Activated CD4-positive, CD25-positive, alpha-beta regulatory T cell treated with anti-CD3 and anti-CD28 coated beads, Interleukin-2, amount 50 U/mL, for 72 hours (primary cell): ENCODE results near the gene MGAT5.

Source experiments
- DNase-seq: peaks from one replicate; pipeline ENCODE4 v3.0.0; 2021

Gene MGAT5

DNA sequence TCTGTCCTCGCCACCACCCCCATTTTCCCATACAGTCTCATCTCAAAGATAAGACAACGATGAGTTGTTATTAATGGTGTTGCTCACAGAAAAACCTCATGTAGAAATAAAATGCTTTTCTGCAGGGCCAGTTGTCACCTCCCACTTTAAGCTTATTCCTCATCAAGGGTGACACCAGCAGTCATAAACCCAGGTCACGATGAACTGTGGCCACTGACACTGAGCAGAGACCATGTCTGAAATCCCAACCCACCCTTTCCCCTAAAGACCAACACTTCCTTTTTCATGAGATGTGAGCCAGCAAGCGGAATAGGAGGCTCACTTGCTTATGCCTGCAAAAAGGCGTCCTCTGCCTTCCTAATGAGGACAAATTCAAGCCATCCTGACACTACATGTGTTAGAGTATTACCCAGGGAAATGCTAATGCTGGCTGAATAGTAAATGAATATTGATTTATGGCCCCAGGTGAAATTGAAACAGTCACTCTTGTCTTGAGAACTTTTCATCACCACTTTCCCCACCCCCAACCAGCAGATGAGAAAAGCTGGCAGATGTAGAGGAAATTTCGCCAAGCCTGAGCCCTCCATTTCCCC lies 228.4 kb downstream of the MGAT5 start:
- no peak for DNase-seq

DNA sequence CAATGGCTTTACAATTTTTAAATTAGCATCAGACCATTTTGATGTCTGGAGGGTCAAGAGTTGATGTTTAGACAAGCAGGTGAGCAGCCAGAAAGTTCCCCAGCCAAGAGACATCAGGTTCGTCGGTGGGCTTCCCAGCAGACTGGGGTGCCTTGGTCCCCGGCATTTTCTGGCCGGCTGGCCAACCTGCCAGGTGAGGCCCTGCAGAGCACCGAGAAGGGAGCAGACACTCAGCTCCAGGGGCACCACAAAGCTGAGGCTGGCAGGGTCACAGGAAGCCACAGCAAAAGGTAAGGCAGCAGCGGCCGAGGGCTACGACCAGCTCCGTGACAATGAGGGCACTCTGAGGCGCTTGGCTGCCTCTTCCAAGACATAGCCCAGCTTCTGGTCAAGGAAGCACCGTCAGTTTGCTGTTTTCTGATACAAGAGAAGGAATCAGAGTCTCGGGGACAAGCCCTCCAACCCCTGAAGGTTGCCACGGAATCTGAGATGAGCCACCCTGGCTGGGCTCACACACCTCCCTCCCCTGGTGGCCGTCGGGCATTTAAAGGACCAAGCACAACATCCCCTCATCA lies 229.0 kb downstream of the MGAT5 start:
- DNase-seq: no peak

- no peak for DNase-seq
Measured at GRCh38 chr2:134489732-134490384, 236.0 kb downstream of the MGAT5 start.

GRCh38 chr2:134490559-134490958 lies 236.7 kb downstream of the MGAT5 start:
- no peak for DNase-seq

DNA sequence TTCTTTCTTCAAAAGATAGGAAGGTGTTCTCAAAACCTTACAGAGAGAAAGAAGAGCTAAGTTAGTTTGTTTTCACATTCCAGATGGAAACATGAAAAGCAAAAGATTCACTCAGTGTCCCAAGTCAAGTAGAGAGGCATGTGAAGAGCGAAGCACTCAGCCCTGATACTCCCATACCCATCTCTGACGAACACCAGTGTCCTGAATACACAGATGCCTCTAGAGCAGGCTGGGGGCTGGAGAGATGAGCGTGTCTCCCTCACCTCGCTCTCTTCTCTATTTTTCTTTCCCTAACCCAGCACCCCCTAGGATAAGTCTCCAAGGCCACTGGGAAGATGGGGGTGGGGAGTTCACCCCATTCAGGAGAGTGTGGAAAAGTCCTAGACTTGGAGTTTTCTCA lies 237.2 kb downstream of the MGAT5 start:
- DNase-seq: no peak

- no peak for DNase-seq
Measured at GRCh38 chr2:134491771-134492441, 238.0 kb downstream of the MGAT5 start.

GRCh38 chr2:134493797-134494196 lies 239.9 kb downstream of the MGAT5 start:
- DNase-seq: no peak

- no peak for DNase-seq
Measured at GRCh38 chr2:134498654-134499053, 244.8 kb downstream of the MGAT5 start.

- DNase-seq: no peak
Measured at GRCh38 chr2:134499307-134499926, 245.5 kb downstream of the MGAT5 start.

DNA sequence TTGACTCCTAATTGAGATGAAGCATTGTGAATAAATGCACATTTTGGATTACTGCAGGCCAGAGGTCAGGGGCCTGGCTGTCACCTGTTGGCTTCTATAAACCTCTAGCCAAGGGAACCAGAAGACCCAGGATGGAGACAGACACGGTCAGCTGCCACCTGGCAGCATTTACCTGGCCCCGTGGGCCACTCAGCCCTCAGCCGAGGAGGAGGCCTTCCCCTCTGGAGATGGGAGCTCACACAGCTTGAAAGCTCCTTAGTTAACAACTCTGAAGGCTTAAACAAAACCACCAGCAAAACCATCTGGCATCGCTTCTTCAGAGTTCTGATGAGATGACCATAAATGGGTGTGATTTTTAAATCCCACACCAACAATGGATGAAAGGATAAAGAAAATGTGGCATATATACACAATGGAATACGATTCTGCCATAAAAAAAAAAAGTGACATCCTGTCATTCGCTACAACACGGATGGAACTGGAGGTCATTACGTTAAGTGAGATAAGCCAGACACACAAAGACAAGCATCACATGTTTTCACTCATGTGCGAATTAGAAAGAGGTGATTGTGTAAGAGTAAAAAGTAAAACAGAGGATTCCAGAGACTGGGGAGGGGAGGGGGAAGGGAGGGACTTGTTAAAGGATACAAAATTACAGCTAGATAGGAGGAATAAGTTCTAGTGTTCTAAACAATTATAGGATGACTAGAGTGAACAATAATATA lies 246.5 kb downstream of the MGAT5 start:
- no peak for DNase-seq

DNA sequence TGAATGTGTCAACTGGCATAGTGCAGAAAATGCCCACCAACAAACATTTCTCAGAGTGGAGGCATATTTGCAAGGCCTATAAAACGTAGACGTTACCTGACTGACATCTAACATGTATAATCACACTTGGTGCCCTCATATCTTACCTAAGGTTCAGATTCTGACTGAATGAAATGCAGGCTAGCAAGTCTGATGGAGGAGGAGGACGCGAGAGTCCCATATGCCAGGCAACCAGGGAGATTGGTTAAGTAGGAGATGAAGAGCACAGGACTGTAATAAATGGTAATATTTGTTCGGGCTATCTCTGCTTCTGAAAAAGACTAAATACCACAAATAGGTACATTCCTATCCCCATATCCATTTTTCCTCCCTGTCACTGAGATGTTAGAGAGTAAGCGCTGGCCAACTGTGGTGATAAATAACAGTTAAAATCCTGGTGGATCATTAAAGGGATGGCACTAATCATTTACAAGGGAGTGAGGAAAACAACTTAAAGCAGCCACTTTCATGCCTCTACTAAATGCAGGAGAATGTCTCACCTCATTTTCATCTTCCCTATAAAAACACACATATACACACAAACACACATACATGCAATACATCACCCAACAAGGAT lies 247.7 kb downstream of the MGAT5 start:
- DNase-seq: no peak

DNA sequence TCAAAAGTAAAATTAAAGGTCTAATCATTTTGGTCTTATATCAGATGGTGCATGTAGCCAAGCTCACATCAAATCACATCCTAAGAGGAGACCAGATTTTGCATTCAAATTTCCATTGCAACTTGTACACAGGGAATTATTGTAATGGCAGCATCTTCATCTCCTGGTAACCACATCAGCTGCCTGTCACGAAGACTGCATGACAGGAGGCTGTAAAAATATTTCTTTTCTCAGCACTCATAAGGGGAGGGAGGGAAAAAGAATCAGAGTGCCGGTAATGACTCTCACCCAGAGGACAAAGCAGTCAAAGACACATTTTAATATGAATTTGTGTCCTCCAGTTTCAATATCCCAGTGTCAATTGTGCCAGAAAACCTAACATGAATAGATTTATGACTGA lies 248.2 kb downstream of the MGAT5 start:
- DNase-seq: no peak
